ENCODE data around the gene EML1. TPM values are rescaled to one million over a fixed set of nuclear protein-coding genes. Genes with fewer than 3 reads are reported as not detected.

The EML1 gene
- total RNA-seq = 1 to 10 TPM; 2.4 to 2.6 TPM

GRCh38 chr14:99793213-99794150 lies at the start of gene EML1:
TSS of gene EML1 (plus strand) at chr14:99793413. CDS start at chr14:99793477, 64 bp downstream.
- Mint-ChIP-seq H3K36me3 (ENCODE audit: insufficient read depth in 2 of 2) (no peaks in the 10 kb centered on the region), H3K9me3 (no peaks in the 10 kb centered on the region), H3K27me3 (ENCODE audit: low read depth) (peaks cover 55% of the 10 kb centered on the region), H3K4me3 (peak within 1 kb of the TSS; percentile 77 to 83), H3K4me1 (ENCODE audit: low read depth) (peaks cover 34% of the 10 kb centered on the region), H3K27ac (peak within 1 kb of the TSS; percentile 64)
- ATAC-seq (replicated peaks in 1 of 2) = peak; percentile 91 to 93
- peak; percentile 84 to 87 for DNase-seq

- DNase-seq = no peak
- H3K27me3 Mint-ChIP-seq (ENCODE audit: low read depth) = peaks cover 20% of the 10 kb centered on the region
- H3K4me3 Mint-ChIP-seq = peak overlapping the region in 1 of 2 donors; percentile 21
- no peak overlapping the region for H3K27ac Mint-ChIP-seq
- H3K9me3 Mint-ChIP-seq = no peaks in the 10 kb centered on the region
- peaks cover 6% of the 10 kb centered on the region for H3K4me1 Mint-ChIP-seq (ENCODE audit: low read depth)
- no peaks in the 10 kb centered on the region for H3K36me3 Mint-ChIP-seq (ENCODE audit: insufficient read depth in 2 of 2)
- no peak for ATAC-seq (replicated peaks in 1 of 2)
Observed at GRCh38 chr14:99744199-99744872, 48.9 kb upstream of the EML1 start.

- Mint-ChIP-seq H3K27ac (no peak overlapping the region), H3K27me3 (ENCODE audit: low read depth) (peaks cover 15% of the 10 kb centered on the region), H3K4me3 (peak overlapping the region in 1 of 2 donors; percentile 21), H3K36me3 (ENCODE audit: insufficient read depth in 2 of 2) (no peaks in the 10 kb centered on the region), H3K4me1 (ENCODE audit: low read depth) (peaks cover 6% of the 10 kb centered on the region), H3K9me3 (no peaks in the 10 kb centered on the region)
- no peak for DNase-seq
- peak in 1 of 2 donors; percentile 54 for ATAC-seq (replicated peaks in 1 of 2)
Observed at GRCh38 chr14:99744873-99745224, 48.4 kb upstream of the EML1 start.

GRCh38 chr14:99745307-99745951 lies 47.8 kb upstream of the EML1 start:
- Mint-ChIP-seq H3K27ac (no peak overlapping the region), H3K36me3 (ENCODE audit: insufficient read depth in 2 of 2) (no peaks in the 10 kb centered on the region), H3K4me1 (ENCODE audit: low read depth) (peaks cover 6% of the 10 kb centered on the region), H3K4me3 (no peak overlapping the region), H3K9me3 (no peaks in the 10 kb centered on the region), H3K27me3 (ENCODE audit: low read depth) (peaks cover 11% of the 10 kb centered on the region)
- ATAC-seq (replicated peaks in 1 of 2) (peak in 1 of 2 donors; percentile 55), DNase-seq (no peak)

- no peak for DNase-seq
- no peak overlapping the region for H3K4me3 Mint-ChIP-seq
- H3K9me3 Mint-ChIP-seq = no peaks in the 10 kb centered on the region
- no peak for ATAC-seq (replicated peaks in 1 of 2)
- H3K36me3 Mint-ChIP-seq (ENCODE audit: insufficient read depth in 2 of 2) = no peaks in the 10 kb centered on the region
- no peak overlapping the region for H3K27ac Mint-ChIP-seq
- peaks cover 20% of the 10 kb centered on the region for H3K27me3 Mint-ChIP-seq (ENCODE audit: low read depth)
- peaks cover 6% of the 10 kb centered on the region for H3K4me1 Mint-ChIP-seq (ENCODE audit: low read depth)
Observed at GRCh38 chr14:99747167-99747566, 46.0 kb upstream of the EML1 start.

- ATAC-seq (replicated peaks in 1 of 2) = no peak
- H3K36me3 Mint-ChIP-seq (ENCODE audit: insufficient read depth in 2 of 2) = no peaks in the 10 kb centered on the region
- no peak overlapping the region for H3K4me3 Mint-ChIP-seq
- no peak overlapping the region for H3K27ac Mint-ChIP-seq
- no peak for DNase-seq
- H3K4me1 Mint-ChIP-seq (ENCODE audit: low read depth) = peaks cover 6% of the 10 kb centered on the region
- H3K9me3 Mint-ChIP-seq = no peaks in the 10 kb centered on the region
- peaks cover 21% of the 10 kb centered on the region for H3K27me3 Mint-ChIP-seq (ENCODE audit: low read depth)
Observed at GRCh38 chr14:99747582-99748330, 45.5 kb upstream of the EML1 start.

- peaks cover 6% of the 10 kb centered on the region for H3K4me1 Mint-ChIP-seq (ENCODE audit: low read depth)
- no peaks in the 10 kb centered on the region for H3K9me3 Mint-ChIP-seq
- ATAC-seq (replicated peaks in 1 of 2) (no peak), DNase-seq (no peak)
- H3K4me3 Mint-ChIP-seq = no peak overlapping the region
- H3K27me3 Mint-ChIP-seq (ENCODE audit: low read depth) = peaks cover 25% of the 10 kb centered on the region
- H3K36me3 Mint-ChIP-seq (ENCODE audit: insufficient read depth in 2 of 2) = no peaks in the 10 kb centered on the region
- H3K27ac Mint-ChIP-seq = no peak overlapping the region
Observed at GRCh38 chr14:99748529-99748928, 44.7 kb upstream of the EML1 start.

- Mint-ChIP-seq H3K27ac (no peak overlapping the region), H3K4me1 (ENCODE audit: low read depth) (peaks cover 6% of the 10 kb centered on the region), H3K4me3 (no peak overlapping the region), H3K36me3 (ENCODE audit: insufficient read depth in 2 of 2) (no peaks in the 10 kb centered on the region), H3K27me3 (ENCODE audit: low read depth) (peaks cover 30% of the 10 kb centered on the region), H3K9me3 (no peaks in the 10 kb centered on the region)
- no peak for DNase-seq
- ATAC-seq (replicated peaks in 1 of 2) = no peak
Observed at GRCh38 chr14:99749142-99749541, 44.1 kb upstream of the EML1 start.

GRCh38 chr14:99749763-99750715 lies 43.2 kb upstream of the EML1 start:
- DNase-seq (no peak), ATAC-seq (replicated peaks in 1 of 2) (no peak)
- Mint-ChIP-seq H3K27ac (no peak overlapping the region), H3K4me1 (ENCODE audit: low read depth) (peaks cover 6% of the 10 kb centered on the region), H3K27me3 (ENCODE audit: low read depth) (peaks cover 37% of the 10 kb centered on the region), H3K9me3 (no peaks in the 10 kb centered on the region), H3K4me3 (no peak overlapping the region), H3K36me3 (ENCODE audit: insufficient read depth in 2 of 2) (no peaks in the 10 kb centered on the region)

GRCh38 chr14:99750746-99751450 lies 42.3 kb upstream of the EML1 start:
- ATAC-seq (replicated peaks in 1 of 2) = no peak
- H3K27ac Mint-ChIP-seq = no peak overlapping the region

More at GRCh38 chr14:99750746-99751450, 42.3 kb upstream of the EML1 start:
- no peaks in the 10 kb centered on the region for H3K9me3 Mint-ChIP-seq
- no peaks in the 10 kb centered on the region for H3K36me3 Mint-ChIP-seq (ENCODE audit: insufficient read depth in 2 of 2)
- peaks cover 37% of the 10 kb centered on the region for H3K27me3 Mint-ChIP-seq (ENCODE audit: low read depth)
- no peak for DNase-seq
- H3K4me3 Mint-ChIP-seq = no peak overlapping the region
- H3K4me1 Mint-ChIP-seq (ENCODE audit: low read depth) = peaks cover 4% of the 10 kb centered on the region
